GM19324 (cell line): Measurements from ENCODE around the gene COMTD1.
A peak's percentile ranks its signal among the peaks of the same experiment; 100 is the strongest.
"Not testable (repeated sequence)": the region's sequence is repeated elsewhere in the genome, so short reads cannot be mapped to it uniquely, and the experiment has no call there.

Source experiments
- ATAC-seq: cut with Tn5 transposase; IDR thresholded peaks from one replicate; pipeline ENCODE4 v1.9.1; 2021; ENCODE audit warnings: mild to moderate bottlenecking, moderate library complexity; ENCODE audit not compliant: unreplicated experiment, low FRiP score

Gene COMTD1

GRCh38 chr10:75226656-75227055 is 9.1 kb downstream of the COMTD1 start:
- no peak for ATAC-seq

DNA sequence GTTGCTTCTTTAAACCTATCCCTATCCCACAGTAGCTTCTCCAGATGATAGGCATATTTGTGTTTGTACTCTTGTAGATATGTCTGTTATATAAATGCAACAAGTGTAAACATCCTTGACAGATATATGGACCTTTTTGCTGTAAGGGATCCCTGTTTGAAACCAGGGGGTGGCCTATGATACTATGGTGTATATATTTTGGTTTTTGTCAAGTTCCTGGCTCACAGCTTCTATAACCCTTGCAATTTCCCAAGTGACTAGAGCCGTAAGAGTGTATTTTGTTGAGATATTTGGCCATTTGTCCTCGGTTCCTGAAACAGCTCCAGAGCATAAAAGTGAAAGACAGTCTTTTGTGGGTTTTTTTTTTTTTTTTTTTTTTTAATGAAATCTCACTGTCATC is 9.7 kb downstream of the COMTD1 start:
- no peak for ATAC-seq

- ATAC-seq = no peak
Measured at GRCh38 chr10:75223507-75223906, 12.2 kb downstream of the COMTD1 start.

DNA sequence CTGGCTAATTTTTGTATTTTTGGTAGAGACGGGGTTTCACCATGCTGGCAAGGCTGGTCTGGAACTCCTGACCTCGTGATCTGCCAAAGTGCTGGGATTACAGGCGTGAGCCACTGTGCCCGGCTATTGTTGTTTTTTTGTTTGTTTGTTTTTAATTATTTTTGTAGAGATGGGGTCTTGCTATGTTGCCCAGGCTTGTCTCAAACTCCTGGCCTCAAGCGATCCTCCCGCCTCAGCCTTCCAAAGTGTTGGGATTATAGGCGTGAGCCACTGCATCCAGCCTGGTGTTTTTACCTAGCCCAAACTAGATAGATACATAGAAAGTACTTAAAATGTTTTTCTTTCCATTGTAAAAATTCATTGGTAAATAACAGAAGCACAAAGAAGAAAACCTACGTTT is 14.3 kb downstream of the COMTD1 start:
- ATAC-seq = not testable (repeated sequence)

DNA sequence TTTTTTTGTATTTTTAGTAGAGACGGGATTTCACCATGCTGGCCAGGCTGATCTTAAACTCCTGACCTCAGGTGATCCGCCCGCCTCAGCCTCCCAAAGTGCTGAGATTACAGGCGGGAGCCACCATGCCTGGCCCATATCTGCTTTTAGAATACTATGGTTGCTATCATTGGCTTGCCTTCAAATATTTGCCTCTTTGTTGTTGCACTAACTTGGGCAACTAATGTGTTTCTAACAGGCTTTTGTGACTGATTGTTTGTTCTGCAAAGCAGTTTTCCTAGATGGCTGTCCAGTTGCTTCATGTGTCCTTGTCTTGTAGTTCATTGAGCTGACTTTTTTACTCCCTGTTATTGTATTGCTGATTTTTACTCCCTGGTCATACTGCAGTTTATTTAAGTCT is 15.5 kb downstream of the COMTD1 start:
- ATAC-seq = no peak

GRCh38 chr10:75212343-75212742 is 23.4 kb downstream of the COMTD1 start:
- ATAC-seq = no peak

DNA sequence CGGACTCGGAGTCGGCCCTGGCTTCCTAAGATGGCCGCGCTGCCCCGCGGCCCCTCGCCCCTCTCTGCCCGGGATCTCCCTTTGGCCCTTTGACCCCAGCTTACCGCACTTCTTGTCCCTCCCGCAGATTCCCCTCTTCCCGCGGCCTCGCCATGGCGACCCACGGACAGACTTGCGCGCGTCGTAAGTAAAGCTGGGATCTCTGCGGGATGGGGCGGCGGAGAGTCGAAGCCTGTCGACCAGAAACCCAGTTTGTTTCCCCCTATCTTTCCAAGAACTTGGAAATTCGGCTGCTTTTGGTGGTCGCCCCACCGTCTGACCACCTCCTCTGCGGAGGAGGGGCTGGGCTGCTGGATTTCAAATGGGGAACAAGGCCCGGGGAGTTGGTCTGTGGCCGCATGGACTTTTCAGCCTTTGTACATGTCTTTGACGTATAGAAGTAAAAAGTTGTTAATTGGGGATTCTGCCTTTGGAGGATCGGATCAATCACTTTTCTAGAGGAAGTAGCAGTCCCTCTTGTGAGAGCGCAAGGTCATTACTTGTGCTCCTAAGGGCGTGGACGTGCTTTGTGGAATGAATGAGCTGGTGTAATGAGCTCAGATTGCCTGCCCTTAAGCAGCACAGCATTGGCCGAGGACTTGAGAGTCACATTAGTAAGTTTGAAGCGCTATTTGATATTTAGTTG is 24.6 kb downstream of the COMTD1 start:
- ATAC-seq = no peak

- ATAC-seq = peak; percentile 93
Measured at GRCh38 chr10:75210282-75211006, 25.3 kb downstream of the COMTD1 start, which contains the start of gene VDAC2. Gene VDAC2, plus strand, starts transcription at chr10:75210796. Its CDS starts 363 bp downstream, at chr10:75211159.

GRCh38 chr10:75209921-75210281 is 25.9 kb downstream of the COMTD1 start:
- ATAC-seq = peak; percentile 53

DNA sequence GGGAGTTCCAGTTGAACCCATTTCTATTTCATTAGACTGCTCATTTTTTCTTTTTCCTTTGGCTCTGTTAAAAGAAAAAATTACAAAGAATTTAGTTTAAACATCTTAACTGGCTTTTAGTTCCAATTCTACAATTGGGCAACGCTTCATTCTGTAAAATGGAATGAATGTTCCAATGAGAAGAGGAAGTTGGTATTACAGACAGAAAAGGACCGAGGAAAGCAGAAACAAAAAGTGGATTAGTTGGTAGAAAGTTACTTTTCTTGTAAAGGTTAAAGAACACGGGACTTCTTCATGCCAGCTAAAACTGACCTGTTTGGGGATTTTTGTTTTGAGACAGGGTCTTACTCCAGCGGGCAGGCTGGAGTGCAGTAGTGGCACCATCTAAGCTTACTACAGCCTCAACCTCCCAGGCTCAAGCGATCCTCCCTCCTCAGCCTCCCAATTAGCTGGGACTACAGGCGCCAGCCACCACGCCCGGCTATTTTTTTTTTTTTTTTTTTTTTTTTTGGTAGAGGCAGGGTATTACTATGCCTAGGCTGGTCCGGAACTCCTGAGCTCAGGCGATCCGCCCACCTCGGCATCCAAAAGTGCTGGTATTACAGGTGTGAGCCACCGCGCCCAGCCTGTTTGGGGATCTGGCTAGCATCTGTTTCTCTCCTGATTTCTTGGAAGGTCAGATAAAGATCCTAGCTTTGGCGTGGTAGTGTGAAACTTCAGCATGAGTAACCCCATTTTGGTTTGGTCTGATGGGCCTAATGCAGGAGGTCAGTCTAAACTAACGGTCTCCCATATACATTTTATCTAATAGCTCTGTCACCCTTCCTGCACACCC is 26.5 kb downstream of the COMTD1 start:
- no peak for ATAC-seq

DNA sequence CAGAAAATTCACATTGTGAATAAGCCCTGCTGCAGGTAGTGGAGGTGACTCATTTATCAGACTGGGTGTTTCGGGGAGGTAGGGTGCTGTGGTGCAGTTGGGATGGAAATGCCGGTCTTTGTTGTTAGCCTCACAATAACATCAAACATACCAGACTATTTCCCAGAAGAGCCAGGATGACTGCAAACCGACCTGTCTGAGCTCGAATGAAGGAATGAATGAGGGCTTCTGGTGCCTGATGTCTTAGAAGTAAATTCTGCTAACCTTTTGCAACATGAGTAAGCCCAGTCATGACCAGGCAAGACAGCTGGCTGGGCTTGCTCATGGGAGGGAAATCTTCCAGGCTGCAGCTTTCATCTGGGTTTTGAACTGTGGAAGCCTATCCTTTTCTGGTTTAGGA is 27.6 kb downstream of the COMTD1 start:
- no peak for ATAC-seq

GRCh38 chr10:75207857-75208144 is 28.0 kb downstream of the COMTD1 start:
- ATAC-seq = no peak

- ATAC-seq = no peak
Measured at GRCh38 chr10:75207079-75207856, 28.5 kb downstream of the COMTD1 start.

DNA sequence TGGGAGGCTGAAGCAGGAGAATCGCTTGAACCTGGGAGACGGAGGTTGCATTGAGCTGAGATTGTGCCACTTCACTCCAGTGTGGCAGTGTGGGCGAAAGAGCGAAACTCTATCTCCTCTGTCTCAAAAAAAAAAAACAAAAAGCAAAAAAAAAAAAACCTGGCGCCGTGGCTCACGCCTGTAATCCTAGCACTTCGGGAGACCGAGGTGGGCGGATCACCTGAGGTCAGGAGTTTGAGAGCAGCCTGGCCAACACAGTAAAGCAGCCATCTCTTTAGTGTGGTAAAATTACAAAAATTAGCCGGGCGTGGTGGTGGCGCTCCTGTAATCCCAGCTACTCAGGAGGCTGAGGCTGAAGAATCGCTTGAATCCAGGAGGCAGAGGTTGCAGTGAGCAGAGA is 29.1 kb downstream of the COMTD1 start:
- not testable (repeated sequence) for ATAC-seq

GRCh38 chr10:75205908-75206307 is 29.8 kb downstream of the COMTD1 start:
- ATAC-seq = no peak

DNA sequence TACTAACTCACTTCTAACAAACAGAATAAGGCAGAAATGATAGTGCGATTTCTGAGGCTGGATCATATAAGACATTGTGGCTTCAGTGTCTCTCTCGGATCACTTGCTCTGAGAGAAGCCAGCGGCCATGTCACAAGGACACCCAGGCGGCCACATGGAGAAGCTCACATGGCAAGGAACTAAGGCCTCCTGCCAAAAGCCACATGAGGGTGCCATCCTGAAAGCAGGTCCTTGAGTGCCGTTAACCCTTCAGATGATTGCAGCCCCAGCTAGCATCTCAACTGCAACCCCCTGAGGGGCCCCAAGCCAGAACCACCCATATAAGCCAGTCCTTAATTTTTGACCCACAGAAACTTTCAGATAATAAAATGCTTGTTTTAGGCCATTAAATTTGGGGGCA is 32.0 kb downstream of the COMTD1 start:
- ATAC-seq = no peak

GRCh38 chr10:75203046-75203620 is 32.6 kb downstream of the COMTD1 start:
- not testable (repeated sequence) for ATAC-seq

DNA sequence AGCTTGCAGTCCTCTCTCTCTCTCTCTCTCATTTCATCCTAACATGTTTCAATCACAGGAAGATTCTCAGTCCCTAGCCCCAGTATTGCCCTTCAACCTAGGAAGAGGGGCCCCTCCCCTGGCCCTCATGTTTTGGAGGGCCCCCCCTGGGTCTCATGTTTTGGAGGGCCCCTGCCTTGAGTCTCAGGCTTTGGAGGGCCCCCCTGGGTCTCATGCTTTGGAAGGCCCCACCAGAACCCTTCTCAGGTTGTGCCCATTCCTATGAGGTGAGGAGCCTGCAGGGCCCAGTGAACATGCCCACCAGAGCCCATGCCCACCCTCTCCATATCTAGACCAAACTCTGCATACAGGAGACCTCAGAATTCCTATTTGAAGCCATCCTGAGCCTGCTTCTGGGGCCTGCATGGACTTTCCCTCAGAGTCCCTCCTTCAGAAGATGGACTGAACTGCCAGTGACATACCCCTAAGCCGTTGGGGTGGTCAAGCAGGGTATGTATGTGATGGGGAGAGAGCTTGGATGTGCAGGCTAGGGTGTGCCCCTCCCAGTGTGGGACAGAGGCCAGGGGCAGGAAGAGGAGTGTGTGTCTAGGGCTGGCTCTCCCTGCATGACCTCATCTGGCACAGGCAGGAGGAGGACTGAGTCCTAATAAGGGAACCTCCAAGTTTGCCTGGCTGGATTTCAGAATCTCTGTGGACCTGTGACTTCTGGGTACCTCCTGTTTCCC is 33.3 kb downstream of the COMTD1 start:
- ATAC-seq = no peak

DNA sequence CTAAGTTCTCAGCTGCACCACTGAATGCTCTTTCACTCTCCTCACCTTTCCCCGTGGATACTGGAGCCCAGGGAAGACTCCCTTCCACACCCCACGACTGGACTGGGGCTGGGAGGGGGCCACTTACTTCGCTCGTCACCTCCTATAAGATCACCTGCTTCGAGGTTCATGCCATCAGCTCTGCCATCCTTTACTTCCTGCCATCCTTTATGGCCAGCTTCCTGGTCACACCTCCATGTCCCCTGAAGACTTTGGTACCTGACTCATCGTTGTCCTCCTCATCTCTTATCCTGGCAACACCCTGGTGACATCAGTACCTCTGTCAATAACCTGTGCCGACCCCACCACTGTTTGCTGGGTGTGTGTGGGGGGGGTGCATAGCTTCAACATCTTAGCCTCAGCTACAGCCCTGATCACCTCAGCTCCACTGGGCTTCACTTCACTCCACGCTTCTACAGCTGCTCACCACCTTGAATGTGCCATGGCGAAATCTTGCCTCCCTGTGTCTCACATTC is 33.9 kb downstream of the COMTD1 start:
- no peak for ATAC-seq
